Inflammatory macrophage treated with lipopolysaccharide for 4 hours (primary cell): ENCODE results near the gene OBSCN.
A peak's percentile ranks its signal among the peaks of the same experiment; 100 is the strongest.
"Not testable (repeated sequence)": the region's sequence is repeated elsewhere in the genome, so short reads cannot be mapped to it uniquely, and the experiment has no call there.

Experiments used
- DNase-seq: peaks from one replicate; pipeline ENCODE4 v3.0.0-alpha.2; 2020

The OBSCN gene

GRCh38 chr1:228265167-228265566, 57.3 kb downstream of the OBSCN start:
- DNase-seq = no peak

- DNase-seq = peak; percentile 2
Measured at GRCh38 chr1:228267962-228268880, 60.4 kb downstream of the OBSCN start.

- DNase-seq = no peak
Measured at GRCh38 chr1:228268881-228269265, 61.0 kb downstream of the OBSCN start.

GRCh38 chr1:228269431-228269830, 61.6 kb downstream of the OBSCN start:
- DNase-seq = not testable (repeated sequence)

GRCh38 chr1:228270032-228270431, 62.2 kb downstream of the OBSCN start:
- peak; percentile 2 for DNase-seq

- DNase-seq = no peak
Measured at GRCh38 chr1:228271701-228272251, 63.9 kb downstream of the OBSCN start.

- no peak for DNase-seq
Measured at GRCh38 chr1:228272331-228272791, 64.5 kb downstream of the OBSCN start.

GRCh38 chr1:228272831-228273571, 65.2 kb downstream of the OBSCN start:
- DNase-seq = no peak

GRCh38 chr1:228273720-228274451, 66.0 kb downstream of the OBSCN start:
- DNase-seq = no peak

GRCh38 chr1:228274452-228275178, 66.8 kb downstream of the OBSCN start:
- no peak for DNase-seq

- no peak for DNase-seq
Measured at GRCh38 chr1:228275179-228275429, 67.3 kb downstream of the OBSCN start.

GRCh38 chr1:228275430-228276173, 67.8 kb downstream of the OBSCN start:
- DNase-seq = peak; percentile 67

- DNase-seq = no peak
Measured at GRCh38 chr1:228276174-228276831, 68.5 kb downstream of the OBSCN start.

- DNase-seq = no peak
Measured at GRCh38 chr1:228276901-228277490, 69.2 kb downstream of the OBSCN start.

- no peak for DNase-seq
Measured at GRCh38 chr1:228277491-228278431, 69.9 kb downstream of the OBSCN start.

GRCh38 chr1:228278432-228278941, 70.6 kb downstream of the OBSCN start:
- no peak for DNase-seq

GRCh38 chr1:228279011-228279721, 71.3 kb downstream of the OBSCN start:
- no peak for DNase-seq

GRCh38 chr1:228279722-228280105, 71.9 kb downstream of the OBSCN start:
- no peak for DNase-seq
